Stimulated activated CD8-positive, alpha-beta memory T cell treated with anti-CD3 and anti-CD28 coated beads, Interleukin-12 subunit alpha, Interleukin-12 subunit beta, amount 100 ng/mL, for 1 hour (primary cell): ENCODE measurements around the gene CCDC201.

Experiments used
- DNase-seq: peaks from one replicate; pipeline ENCODE4 v3.0.0-alpha.2; 2020; ENCODE audit warnings: low read depth

The CCDC201 gene, protein sequence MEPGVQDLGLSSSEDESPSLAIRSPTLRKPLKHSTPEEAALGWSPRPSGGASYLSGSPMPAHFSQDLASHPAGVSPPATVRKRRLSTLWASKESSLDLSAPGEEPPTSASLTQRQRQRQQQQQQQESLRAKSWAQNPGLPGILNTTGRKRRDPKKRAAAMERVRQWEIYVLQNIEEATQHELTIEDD

DNA sequence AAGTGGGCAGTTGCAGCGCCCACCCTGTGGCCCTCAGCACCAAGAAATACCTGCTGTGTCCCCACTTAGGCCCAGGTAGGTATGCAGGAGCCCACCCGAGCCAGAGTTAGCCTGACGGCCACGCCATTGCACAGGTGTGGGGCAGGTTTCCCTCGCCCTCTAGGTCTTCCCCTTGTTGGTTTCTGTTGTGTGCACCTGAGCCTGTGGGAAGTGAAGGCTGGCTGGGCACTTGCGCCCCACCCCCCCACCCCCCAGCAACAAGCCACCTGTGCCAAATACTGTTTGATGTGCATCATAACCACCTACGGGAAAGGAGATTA lies at the start of gene CCDC201:
CCDC201 (minus strand) TSS at position 48 of the 320 bp plus-strand sequence. CDS start 75 bp downstream, outside the sequence.
- no peak for DNase-seq

DNA sequence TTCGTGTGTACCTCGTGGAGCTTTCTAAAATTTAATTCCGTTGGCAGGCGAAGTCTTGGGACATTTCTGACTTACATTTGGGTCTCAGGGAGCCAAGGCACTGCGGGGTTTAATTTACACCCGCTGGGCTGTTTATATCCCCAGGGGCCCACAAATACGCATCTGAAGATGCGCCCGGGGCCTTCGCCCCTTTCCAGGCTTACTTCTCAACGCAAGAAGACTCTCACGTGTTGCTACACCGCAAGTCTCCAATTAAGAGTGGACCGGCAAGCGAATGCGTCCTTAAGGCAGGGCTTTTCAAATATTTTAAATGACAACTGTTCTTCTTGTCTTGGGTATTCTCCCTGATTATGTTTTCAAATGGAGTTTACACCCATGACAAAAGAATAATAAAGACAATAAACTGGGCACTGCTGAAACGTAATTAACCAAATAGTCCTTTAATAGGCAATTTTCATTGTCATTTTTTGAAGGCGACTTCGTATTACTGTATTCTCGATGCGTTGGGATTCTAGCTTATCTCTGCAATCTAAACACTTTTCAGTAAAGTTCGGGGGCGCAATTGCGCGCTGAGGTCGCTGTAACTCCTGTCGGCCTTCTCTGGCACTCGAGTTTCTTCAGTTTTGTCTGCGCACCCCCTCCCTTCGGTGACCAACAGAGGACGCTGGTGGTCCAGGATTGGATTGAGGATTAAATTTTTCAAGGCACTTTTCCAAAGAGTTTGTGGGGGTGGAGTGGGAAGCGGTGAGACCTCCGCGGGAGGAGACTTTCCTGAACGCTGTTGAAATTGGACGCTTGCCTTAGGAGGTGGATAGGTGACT lies 49.0 kb upstream of the CCDC201 start:
- DNase-seq = no peak

DNA sequence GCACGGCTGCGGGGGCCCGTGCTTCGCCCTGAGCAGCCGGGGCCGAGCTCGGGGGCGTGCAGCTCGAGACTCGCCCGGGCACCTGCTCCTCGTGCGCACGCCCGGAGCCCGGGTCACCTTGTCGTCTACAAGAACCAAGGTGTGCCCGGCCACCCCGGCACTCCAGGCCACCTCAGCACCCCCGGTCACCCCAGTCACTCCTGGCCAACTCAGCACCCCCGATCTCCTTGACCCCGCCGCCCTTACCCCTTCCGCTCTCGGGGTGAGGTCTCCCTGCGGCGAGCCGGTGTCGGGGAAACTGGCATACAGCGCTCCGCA lies 48.5 kb upstream of the CCDC201 start:
- no peak for DNase-seq

DNA sequence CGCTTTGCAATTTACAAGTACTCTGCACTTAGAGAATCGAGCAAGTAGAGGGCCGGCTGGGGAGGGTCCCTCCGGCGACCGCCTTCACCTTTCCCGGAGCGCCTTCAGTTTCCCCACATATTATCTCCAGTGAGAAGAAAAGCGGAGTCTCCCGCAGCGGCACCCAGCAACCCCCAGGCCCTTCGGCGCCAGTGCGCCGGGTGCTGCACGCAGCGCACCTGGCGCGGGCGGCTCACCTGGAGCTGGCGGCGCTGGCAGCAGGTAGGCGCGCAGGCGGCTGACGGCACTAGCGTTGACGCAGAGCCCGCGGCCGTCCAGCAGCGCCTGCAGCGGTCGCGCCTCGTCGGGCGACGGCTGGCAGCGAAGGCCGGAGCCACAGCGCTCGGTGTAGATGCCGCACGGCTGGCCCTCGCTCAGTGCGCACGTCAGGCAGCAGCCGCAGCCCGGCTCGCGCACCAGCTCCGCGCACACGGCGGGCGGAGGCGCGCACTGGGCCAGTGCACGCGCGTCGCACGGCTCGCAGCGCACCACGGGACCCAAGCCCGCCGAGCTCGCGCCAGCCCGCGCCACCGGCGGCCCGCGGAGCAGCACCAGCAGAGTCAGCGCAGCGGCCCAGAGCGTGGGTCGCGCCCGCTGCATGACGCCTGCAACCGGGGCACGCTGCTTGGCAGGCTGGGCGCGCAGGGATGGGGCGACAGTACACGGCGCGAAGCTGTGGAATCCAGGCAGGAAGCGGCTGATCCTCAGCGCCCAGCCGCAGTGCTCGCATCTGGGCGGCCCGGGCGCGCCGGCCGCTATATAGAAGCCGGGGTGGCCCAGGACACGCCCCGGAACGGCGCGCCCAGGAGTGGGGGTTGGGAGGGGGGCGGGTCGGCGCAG lies 47.9 kb upstream of the CCDC201 start, which contains the start of gene IGFBP3:
IGFBP3 (minus strand) TSS at position 771 of the 879 bp plus-strand sequence; CDS start at position 639, 132 bp downstream.
- DNase-seq = no peak

DNA sequence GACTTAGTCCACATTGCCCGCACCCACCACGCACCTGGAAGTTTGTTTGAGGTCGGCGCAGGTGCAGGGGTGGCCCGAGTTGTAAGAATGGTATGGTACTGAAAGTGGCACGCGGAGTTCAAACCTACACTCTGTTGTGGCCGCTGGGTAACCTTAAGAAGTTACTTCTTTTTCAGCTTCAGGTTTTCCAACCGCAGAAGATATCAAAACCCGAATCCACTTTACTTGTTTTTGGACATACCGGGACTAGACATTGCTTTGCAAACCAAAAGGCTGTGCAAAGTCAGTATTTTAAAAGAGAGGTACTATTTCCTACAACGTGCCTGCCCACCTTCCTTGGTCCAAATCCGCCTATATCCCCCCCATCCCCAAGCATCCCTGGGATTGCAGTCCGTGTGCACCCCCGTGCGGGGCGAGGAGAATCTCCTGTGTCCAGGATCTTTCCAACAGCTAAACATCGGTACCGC lies 47.1 kb upstream of the CCDC201 start:
- no peak for DNase-seq

DNA sequence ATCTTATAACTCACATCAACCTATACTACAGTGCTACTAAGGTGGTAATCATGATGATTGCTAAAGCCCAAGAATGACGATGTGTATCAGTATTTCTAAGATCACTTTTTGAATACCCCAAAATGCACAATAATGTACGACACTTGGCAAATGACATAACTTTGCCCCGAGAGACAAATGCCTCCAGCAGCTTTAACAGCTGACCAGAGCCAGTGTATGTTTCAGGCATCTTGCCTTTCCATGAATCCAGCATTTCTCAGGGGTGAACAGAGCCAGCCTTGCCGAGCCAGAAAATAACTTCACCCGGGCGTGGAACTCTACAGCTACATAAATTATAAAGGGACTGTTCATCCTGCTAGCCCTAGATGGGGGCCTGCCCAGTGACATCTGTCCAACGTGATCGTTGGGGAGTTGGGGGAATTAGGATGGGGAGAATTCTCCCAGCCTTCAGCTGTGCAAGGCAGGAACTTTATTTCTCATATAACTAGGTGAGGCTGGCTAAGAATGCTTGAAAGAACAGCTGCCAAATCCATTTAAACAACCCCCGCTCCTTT lies 46.4 kb upstream of the CCDC201 start:
- no peak for DNase-seq

DNA sequence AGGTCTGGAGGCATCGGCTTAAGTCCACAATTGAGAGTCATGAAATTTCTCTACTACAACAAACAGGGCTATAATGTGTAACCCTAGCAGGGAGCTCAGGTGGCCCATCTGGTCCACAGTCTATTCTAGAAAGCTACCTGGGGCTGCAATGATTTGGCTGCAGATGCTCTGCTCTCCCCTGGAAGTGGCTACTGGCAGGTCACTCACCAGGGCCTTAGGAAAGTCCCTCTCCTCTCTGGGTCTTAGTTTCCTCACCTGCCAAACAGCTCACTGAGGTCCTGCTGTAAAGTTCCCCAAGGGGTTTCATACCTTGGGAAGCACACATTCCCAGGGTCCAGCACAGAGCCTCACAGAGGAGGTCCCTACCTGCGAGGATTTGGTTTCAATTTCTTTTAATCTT lies 45.7 kb upstream of the CCDC201 start:
- DNase-seq = no peak

DNA sequence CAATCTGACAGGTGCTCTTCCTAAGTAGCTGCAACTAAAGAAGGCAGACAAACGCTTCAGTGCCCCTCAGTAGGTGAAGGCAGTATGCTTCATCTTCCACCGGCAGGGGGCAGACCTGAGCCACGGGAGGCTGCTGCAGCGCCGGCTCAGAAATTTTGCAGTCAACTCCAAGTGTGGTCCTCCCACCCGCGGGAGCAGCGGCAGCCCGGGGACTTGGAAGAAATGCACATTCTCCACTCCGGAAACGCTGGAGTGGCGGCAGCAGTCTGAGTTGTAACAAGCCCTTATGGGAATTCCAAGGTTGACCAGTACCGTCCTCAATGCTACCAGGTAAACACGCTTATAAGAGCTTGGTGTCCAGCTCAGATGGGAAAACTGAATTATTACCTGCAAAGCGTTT lies 44.8 kb upstream of the CCDC201 start:
- DNase-seq = peak; percentile 49

DNA sequence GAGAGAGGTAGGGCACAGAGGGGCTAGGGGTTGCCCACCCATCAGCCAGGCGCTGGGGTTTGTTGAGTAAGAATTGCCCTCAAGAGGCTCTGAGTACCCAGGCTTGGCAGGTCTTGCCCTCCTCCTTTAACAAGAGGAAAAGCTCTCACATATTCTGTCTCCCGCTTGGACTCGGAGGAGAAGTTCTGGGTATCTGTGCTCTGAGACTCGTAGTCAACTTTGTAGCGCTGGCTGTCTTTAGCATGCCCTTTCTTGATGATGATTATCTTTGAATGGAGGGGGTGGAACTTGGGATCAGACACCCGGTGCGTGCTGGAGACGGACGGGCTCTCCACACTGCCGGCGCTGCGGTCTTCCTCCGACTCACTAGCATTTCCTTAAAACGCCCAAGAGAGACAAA lies 44.2 kb upstream of the CCDC201 start:
- no peak for DNase-seq

DNA sequence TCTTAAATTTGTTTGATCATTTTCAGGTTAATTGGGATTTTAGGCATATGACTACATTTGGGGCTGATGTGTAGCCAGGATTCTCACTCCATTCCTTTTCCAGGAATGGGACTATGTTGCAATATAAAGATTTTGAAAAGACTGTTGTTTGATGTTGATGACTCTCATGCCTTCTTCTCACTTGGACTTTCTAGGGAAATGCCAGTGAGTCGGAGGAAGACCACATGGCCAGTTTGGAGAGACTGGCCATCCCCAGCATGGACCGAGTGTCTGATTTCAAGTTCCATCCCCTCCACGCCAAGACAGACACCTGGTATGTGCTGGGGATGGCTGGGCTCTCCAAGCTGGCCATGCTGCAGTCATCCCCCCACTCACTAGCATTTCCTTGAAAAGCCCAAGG lies 42.7 kb upstream of the CCDC201 start:
- DNase-seq = no peak

DNA sequence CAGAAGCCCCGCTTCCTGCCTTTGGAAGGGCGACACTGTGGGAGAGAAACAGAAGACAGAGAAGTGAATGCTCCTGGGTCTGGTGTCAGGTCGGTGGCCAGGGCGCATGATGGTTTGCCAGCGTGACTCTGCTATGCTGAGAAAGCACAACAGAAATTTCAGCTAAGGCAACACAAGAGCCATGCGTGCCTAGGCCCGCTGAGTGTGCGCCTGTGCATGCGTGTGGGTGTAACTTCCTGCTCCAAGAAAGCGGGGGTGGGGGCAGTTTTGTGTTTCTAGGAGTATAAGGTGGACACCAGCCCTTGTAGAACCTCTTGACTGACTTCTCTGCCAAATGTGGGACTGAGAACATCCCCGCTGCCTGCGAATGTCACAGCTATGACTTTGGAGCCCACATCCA lies 42.0 kb upstream of the CCDC201 start:
- DNase-seq = no peak

DNA sequence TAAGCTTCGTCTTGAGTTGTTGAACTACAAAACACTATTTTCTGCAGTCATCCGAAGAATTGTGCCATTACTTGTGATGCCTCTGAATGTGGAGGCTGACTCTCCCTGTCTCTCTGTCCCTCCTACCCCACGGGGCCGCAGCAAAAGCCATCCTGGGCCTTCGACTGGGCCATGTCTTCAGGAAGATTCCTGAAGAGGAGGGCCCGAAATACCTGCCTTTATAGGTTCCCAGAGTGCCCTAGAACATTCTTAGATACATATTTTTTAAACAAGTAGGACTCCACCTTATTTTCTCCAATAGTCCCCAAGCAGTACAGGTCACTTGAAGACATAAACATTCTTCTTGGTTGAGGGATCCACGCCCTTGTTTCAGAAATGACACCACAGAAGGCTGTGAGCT lies 40.1 kb upstream of the CCDC201 start:
- DNase-seq = no peak

DNA sequence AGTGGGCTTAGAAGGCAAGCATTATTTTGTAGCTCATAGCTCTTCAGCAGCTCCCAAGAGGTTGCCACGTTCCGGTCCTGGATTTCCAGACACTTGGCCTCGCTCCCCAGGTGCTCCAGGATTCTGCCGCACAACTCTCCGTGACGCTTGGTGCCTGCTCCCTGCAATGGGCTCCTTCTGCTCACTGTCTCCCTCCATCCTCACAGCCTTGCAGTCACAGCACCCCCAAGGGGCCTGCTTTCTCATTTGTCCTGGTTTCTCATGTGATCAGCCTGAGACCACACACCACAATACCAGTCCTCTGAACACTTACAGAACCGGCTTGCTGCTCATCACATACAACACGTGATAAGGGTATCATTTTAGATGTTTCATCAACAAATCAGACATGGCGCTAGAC lies 38.4 kb upstream of the CCDC201 start:
- DNase-seq = no peak

DNA sequence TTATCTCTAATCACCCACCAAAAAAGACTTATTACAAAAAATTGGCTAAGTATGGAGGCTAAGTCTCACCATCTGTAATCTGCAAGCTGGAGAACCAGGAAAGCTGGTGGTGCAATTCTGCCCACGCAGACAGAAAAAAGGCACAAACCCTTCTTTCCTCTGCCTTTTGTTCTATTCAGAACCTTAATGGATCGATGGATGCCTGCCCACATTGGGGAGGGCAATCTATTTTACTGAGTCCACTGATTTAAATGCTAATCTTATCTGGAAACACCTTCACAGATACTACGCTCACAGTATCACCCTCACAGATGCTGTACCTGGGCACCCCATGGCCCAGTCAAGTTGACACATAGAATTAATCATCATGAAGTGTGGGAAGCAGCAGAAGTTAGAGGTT lies 38.0 kb upstream of the CCDC201 start:
- no peak for DNase-seq

DNA sequence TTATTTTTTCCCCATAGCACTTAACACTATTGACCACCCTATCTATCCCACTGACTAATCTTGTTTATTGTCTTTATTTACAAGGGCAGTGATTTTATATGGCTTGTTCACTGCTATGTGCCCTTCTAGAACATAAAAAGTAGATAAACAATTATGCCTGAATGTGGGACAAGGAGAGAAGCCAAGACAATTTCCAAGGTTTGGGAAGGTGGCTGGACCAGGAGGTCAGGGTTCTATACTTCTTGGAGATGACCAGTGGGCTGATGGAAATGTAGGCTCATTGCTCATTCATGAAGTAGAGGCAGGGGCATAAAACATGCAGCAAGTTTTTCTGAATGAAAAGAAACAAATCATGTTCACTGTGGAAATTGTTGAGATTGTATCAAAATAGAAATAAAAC lies 36.7 kb upstream of the CCDC201 start:
- no peak for DNase-seq

DNA sequence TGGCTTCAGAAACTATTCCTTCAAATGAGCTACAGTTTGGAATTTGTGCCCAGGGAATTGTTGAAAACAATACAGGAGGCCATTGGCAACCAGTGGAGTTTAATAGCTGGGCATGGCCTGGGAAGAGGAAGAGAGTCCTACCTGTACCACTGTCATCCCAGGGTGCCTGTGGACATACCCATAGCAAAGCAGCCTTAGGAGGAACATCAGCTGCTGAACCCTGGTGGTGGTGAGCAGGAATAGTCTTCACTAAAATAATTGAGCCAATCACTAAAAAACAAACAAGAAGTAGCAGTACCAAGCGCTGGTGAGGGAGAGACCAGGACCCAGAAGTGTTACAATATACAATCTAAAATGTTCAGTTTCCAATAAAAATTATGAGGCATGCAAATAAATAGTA lies 29.9 kb upstream of the CCDC201 start:
- DNase-seq = no peak

DNA sequence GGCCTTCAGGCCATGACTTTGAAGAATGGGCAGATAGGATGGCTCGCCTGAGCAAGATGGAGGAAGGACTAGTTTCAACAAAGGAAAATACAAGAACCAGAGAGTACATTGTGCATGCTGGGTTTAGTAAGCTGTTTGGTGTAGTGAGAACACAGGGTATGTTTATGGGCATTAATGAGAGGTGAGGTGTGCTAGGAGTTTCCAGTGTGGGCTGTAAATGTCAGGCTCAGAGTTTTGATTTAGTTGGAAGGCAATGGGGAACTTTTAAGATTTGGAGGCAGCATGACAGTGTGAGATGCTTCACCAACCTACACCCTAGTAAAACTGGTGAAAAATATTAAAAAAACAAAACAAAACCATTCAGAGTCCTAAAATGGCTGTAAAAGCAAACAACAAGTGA lies 28.7 kb upstream of the CCDC201 start:
- no peak for DNase-seq

DNA sequence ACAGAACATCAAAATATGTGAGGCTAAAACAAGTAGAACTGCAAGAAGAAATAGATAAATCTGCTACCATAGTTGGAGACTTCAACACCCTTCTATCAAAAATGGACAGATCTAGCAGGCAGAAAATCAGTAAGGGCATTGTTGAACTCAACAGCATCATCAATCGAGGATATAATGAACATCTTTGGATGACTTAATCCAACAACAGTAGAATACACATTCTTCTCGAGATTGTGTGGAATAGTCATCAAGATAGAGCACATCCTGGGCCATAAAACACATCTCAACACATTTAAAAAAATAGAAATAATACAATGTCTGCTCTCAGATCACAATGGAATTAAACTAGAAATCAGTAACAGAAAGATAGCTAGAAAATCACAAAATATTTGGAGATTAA lies 25.3 kb upstream of the CCDC201 start:
- DNase-seq = no peak

DNA sequence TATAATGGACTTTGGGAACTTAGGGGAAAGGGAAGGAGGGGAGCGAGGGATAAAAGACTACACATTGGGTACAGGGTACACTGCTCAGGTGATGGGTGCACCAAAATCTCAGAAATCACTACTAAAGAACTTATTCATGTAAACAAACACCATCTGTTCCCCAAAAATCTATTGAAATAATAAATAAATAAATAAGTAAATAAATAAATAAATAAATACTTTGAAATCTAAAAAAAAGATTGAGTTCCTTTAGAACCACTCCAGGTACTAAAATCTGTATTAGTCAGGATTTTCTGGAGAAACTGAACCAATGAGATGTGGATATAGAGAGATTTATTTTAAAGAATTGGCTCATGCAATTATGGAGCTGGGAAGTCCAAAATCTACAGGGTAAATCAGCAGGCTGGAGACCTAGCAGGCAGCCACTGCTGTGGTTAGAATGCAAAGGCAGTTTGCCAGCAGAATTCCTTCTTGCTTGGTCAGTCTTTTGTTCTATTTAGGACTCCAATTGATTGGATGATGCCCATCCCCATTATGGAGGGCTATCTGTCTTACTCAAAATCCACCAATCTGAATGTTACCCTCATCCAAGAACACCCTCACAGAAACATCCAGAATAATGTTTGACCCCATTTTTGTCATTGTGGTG lies 24.3 kb upstream of the CCDC201 start:
- DNase-seq = no peak

DNA sequence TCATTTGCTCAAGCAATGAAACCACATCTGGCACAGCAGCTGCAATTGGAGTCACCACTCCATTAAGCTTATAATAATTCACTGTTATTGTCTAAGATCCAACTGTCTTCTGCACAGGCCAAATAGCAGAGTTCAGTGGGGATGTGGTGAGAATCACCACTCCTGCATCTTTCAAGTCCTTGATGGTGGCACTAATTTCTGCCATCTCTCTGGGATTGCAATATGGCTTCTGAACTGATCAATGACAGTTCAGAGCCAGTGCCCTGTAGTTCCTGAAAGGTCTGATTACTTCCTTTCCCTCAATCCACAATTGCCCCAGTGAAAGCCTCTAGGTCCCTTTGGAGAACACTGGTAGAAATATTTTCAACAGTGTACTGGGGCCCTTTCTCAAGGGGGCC lies 21.8 kb upstream of the CCDC201 start:
- DNase-seq = no peak

DNA sequence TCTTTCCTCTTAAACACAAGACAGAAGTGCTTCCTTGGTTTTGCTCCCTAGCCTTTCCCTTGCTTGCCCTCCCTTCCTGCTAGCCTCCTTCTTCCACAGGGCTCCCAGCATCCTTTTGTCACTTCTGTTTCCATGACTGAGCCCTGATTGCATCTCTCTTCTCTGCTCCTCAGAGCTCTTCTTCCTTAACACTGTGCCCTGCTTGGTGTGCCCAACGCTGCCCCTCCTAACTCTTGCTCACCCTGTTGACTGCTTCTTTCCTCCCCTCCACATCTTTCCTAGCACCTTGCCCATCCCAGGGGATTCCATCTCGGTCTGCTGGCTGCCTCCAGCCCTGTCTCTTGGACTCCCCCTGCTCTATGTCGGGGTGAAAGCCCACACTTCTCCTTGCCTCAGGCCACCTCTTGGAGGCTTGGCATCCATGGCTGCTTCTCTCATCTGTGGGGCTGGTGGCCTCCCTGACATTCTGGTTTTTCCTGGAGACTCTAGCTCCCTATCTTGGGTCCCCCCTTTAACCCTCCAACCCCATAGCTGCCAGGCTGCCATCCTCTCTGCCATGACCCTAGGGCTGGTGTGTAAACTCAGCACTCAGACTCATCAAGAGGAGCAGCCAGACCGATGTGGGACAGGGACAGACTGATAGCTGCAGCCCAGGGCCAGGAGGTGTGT lies 21.2 kb upstream of the CCDC201 start:
- no peak for DNase-seq
